HPDE6-E6E7 (cell line): ENCODE results near the gene HS3ST5.
A peak's percentile ranks its signal among the peaks of the same experiment; 100 is the strongest.
"Not testable (repeated sequence)": the region's sequence is repeated elsewhere in the genome, so short reads cannot be mapped to it uniquely, and the experiment has no call there.

Experiments used
- DNase-seq: peaks from one replicate; pipeline ENCODE4 v3.0.0; 2011; ENCODE audit warnings: missing footprints; ENCODE audit errors: extremely low spot score

The HS3ST5 gene

GRCh38 chr6:114153448-114153847 is 189.4 kb downstream of the HS3ST5 start:
- no peak for DNase-seq

- DNase-seq, result no peak
These were observed 191.6 kb downstream of the HS3ST5 start for GRCh38 chr6:114151064-114151690.

GRCh38 chr6:114149182-114149581 is 193.6 kb downstream of the HS3ST5 start:
- not testable (repeated sequence) for DNase-seq

GRCh38 chr6:114144887-114145851 is 197.7 kb downstream of the HS3ST5 start:
- no peak for DNase-seq

- DNase-seq, result peak; percentile 17
These were observed 200.6 kb downstream of the HS3ST5 start for GRCh38 chr6:114142258-114142657.

- no peak for DNase-seq
These were observed 202.4 kb downstream of the HS3ST5 start for GRCh38 chr6:114140416-114140815.

- no peak for DNase-seq
These were observed 204.1 kb downstream of the HS3ST5 start for GRCh38 chr6:114138577-114139248.

GRCh38 chr6:114135363-114135971 is 207.4 kb downstream of the HS3ST5 start:
- DNase-seq, result no peak

- no peak for DNase-seq
These were observed 209.0 kb downstream of the HS3ST5 start for GRCh38 chr6:114133816-114134215.

- DNase-seq, result no peak
These were observed 210.9 kb downstream of the HS3ST5 start for GRCh38 chr6:114131945-114132344.

GRCh38 chr6:114125576-114125975 is 217.2 kb downstream of the HS3ST5 start:
- DNase-seq, result no peak

- DNase-seq, result no peak
These were observed 220.7 kb downstream of the HS3ST5 start for GRCh38 chr6:114121913-114122662.

GRCh38 chr6:114119056-114119455 is 223.8 kb downstream of the HS3ST5 start:
- no peak for DNase-seq

- DNase-seq, result no peak
These were observed 227.2 kb downstream of the HS3ST5 start for GRCh38 chr6:114115652-114116051.

GRCh38 chr6:114108119-114109002 is 234.5 kb downstream of the HS3ST5 start:
- peak; percentile 29 for DNase-seq

- DNase-seq, result no peak
These were observed 236.8 kb downstream of the HS3ST5 start for GRCh38 chr6:114106020-114106419.

GRCh38 chr6:114101255-114101654 is 241.6 kb downstream of the HS3ST5 start:
- DNase-seq, result no peak

GRCh38 chr6:114100215-114100994 is 242.4 kb downstream of the HS3ST5 start:
- DNase-seq, result no peak

GRCh38 chr6:114096561-114097172 is 246.2 kb downstream of the HS3ST5 start:
- no peak for DNase-seq
